MM.1S (cell line): Measurements from ENCODE around the gene TNRC6C.

ENCODE experiments used
- EZH2 ChIP-seq: fragments of 300-600 bp; sonication (generic); optimal IDR thresholded peaks from 2 replicates; pipeline ENCODE3; 2017; ENCODE audit warnings: low read depth, mild to moderate bottlenecking, antibody characterized with exemption, low read length, mixed read lengths
- EZH2phosphoT487 ChIP-seq: fragments of 300-600 bp; sonication (generic); IDR thresholded peaks from 2 replicates; pipeline ENCODE4 v1.6.1; 2018; ENCODE audit warnings: antibody characterized with exemption, low read length

DNA sequence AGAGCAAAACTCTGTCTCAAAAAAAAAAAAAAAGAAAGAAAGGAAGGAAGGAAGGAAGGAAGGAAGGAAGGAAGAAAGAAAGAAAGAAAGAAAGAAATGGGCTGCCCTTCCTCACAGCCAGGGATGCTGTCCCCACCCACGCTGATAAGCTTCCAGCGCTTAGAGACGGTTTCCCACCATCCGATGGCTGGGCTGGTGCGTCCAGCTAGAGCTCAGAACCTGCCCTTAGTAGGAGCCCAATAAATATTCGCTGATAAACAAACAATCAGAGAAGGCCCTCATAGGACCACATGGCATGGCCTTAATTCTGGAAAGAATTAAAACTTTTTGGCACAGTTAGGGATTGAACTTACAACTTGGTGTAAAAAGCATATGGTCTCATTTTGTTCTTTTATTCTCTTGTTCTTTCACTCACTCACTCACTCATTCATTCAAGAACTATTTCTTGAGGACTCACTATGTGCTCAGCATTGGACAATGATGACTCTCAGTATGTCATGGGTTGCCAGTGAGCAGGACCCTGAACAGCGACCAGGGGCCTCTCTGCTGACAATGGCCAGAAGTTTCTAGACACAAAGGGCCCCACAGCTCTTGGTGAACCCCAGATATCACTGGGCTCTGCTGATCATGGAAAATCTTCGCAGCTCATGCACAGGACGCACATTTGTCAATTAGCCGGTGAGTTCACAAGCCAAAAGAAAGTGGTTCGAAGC is 32.5 kb upstream of the TNRC6C start:
- TF ChIP-seq EZH2phosphoT487, result no peak
- TF ChIP-seq EZH2, result no peak
